ENCODE measurements around the gene CYP1A2.
"Not testable (repeated sequence)": the region's sequence is repeated elsewhere in the genome, so short reads cannot be mapped to it uniquely, and the experiment has no call there.

The CYP1A2 gene, protein sequence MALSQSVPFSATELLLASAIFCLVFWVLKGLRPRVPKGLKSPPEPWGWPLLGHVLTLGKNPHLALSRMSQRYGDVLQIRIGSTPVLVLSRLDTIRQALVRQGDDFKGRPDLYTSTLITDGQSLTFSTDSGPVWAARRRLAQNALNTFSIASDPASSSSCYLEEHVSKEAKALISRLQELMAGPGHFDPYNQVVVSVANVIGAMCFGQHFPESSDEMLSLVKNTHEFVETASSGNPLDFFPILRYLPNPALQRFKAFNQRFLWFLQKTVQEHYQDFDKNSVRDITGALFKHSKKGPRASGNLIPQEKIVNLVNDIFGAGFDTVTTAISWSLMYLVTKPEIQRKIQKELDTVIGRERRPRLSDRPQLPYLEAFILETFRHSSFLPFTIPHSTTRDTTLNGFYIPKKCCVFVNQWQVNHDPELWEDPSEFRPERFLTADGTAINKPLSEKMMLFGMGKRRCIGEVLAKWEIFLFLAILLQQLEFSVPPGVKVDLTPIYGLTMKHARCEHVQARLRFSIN
- 0 reads per million in 2 donors for total RNA-seq

DNA sequence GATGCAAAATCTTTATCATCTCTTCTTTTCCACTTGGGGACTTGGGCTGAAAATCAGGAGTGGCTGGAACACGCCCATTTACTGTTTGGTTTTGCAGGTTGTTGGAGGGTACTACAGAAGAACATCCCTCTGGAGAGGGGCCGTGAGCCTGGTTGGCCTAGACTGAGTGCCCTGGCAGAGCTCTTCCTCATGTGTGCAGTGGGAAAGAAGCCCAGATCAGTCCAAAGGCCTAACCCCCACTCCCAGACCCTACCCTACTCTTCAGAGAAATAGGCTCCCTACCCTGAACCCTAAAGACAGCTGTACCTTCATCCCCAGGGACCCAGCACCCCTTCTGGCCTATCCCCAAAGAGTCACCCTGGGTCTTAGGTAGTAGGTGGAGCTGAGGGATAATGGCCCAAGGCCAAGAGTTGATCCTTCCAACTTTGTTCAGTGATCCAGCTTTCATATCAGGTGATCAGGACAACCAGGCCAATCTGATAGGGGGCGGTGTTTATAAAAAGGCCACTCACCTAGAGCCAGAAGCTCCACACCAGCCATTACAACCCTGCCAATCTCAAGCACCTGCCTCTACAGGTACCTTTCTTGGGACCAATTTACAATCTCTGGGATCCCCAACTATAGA lies at the start of gene CYP1A2:
Gene CYP1A2 (plus strand): TSS at position 524 of the 625 bp plus-strand sequence. CDS start 894 bp downstream, outside the sequence.
- DNase-seq, result no peak

DNA sequence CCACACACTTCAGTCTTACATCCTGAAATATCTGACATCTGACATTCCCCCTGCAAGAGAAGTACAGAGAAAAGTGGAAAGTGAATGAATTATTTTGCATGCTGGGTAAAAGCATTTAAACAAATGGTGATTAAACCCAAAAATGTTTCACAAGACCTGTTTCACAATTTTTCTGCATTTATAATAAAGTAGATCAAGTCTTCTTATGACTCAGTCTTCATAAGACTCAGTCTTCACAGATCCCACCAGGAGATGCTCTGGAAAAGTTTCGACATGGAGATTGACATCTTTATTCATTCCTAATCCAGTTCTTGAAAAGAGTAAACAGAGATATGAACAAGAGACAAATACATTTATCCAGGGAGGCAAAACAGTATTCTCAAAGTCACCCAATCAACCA lies 39.6 kb upstream of the CYP1A2 start:
- DNase-seq, result no peak

DNA sequence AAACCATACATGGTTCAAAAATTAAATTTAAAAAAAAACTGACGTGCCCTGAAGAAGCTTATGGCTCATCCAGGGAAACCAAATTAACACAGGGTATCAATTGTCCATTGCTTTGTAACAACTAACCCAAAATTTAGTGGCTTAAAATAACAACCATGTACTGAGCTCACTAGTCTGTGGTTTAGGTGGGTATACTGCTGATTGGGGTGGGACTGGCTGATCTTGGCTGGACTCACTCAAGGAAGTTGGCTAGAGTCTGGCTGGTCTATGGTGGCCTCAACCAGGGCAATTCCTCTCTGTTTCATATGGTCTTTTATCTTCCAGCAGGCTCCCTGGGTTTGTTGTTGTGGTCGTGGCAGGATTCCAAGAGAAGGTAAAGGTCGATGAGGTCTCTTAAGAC lies 38.8 kb upstream of the CYP1A2 start:
- no peak for DNase-seq

DNA sequence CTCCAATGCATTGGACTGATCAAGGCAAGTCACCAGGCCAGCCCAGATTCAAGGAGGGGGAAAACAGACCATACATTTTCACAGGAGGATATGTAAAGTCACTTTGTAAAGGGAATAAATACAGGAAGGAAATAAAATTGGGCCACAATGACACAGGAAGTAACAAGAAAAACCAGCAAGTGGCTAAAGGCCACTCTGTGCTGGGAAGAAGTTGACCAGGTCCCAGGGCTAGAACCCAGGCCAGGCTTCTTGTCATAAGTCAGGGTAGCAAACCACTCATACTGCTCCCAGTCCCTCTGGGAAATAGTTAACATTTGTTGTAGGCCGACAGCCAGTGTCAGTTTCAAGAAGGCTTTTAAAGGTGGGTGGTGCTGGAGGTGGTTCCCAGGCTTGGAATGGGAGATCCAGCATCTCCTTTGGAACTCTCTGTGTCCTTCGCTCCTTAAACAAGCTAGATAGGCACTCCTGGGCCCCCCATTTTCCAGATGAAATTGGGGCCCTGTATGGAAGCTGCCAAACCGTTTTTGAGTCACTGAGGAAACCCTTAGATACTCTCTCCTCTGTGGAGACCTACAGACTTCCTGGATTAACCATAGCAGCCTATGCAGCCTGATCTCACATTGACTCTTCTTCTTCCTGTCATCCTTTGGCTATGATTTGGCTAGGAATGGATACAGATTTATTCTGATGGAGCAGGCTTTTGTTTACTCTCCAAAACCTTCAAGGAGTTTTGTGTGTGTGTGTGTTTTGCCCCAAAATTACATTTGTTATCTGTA lies 38.1 kb upstream of the CYP1A2 start:
- DNase-seq, result no peak

DNA sequence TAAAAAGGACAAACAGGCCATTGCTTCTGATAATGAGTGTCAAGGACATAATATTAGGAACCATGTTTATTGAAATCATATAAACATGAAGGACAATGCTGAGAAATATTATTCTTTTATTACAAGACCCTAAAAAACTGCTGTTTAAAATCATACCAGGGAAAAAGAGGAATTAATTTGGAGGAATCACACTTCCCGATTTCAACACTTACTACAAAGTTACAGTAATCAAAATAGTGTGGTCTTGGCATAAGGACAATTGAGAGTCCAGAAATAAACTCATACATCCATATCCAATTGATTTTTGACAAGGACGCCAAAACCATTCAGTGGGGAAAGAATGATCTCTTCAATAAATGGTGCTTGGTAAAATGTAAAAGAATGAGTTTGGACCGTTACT lies 36.3 kb upstream of the CYP1A2 start:
- no peak for DNase-seq

DNA sequence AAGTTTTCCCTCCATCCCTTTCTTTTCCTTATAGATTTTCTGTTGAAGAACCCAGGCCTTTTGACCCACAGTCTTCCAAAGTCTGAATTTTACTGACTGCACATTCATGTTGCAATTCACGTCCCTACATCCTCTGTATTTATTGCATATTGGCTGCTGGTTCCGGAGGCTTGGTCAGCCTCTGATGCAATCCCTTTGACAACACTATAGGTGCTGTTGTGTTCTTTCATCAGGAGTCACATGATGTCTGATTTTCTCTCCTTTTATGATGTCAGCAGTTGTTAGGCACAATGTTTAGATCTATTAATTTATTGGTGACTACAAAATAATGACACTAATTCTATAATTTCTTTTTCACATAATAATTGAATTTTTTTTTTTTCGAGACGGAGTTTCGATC lies 32.0 kb upstream of the CYP1A2 start:
- DNase-seq, result no peak

DNA sequence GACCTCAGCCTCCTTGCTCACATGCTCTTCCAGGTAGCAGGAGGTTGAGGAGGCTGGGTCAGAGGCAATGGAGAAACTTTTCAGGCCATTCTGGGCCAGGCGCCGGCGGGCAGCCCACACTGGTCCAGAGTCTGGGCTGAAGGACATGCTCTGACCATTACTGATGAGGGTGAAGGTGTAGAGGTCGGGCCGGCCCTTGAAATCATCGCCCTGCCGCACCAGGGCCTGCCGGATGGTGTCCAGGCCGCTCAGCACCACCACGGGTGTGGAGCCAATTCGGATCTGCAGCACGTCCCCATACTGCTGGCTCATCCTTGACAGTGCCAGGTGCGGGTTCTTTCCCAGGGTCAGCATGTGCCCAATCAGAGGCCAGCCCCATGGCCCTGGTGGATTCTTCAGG lies 26.1 kb upstream of the CYP1A2 start:
- DNase-seq, result no peak

DNA sequence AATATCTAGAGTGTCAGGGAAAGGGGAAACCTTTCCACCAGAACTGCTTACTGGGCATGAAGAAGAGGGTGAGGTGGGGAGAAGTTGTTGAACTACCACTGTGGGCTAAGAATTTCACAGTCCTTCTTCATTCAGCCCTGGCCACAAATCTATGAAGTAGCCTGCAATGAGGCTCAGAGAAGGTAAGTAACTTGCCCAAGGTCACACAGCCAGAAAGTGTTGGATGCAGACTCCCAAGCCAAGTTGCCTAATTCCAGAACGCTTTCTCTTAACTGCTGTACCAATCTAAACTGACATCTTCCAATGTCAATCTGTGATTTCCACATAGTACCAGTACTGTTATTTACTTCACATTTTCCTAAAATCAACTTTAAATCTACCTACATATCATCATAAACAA lies 25.5 kb upstream of the CYP1A2 start:
- DNase-seq, result no peak

DNA sequence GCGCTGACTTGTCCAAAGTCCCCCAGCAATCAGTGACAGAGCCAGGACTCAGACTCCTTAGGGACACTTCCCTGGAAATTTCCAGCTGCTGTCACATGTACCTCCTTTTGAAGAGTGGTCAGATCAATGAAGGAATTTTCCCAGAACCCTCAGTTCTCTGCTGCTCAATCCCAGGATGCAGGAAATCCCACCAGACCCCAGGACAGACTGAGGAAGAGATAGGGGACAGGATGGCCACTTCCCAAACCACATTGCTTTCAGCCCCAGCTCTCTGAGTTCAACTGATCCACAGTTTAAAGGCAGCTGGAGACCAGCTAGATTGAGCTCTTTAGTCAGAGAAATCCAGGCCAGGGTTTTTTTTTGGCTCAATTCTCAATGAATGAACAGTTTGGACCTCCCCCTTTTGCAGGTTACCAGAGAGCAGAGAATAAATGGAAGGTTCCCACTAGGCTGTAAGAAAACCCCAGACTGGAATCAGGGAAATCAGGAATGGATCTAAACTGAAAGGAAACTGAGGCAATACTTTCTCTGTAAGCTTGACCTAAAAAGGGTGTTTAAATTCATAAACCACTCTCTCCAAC lies 24.8 kb upstream of the CYP1A2 start:
- DNase-seq, result no peak

DNA sequence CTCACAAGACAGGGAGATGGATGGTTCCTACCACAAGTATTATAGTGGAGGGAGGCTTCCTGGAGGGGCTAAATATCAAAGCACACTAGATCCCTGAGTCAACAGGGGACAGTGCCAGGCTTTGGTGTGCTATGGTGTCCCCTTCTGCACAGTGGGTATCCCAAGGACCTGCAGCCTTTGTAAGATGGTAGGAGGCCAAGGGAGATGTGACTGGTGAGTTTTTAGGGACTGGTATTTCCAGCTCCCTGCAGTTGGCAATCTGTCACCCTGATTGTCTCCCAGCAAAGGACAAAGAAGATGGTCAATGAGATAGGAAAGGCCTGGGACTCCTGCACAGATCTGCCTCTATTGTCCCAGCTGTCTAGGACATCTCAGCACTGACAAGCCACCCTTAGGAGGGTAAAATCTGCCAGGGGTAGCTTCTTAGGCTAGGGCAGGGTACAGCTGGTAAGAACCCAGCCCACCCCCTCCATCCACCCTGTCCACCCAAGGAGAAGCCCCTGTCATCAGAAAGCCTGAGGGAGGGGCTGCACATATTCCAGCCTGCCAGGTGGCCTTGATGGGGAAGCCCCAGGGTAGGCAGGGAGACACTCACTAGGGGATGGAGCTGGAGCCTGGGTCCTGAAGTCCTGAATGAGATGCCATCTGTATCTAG lies 23.9 kb upstream of the CYP1A2 start:
- DNase-seq, result no peak

DNA sequence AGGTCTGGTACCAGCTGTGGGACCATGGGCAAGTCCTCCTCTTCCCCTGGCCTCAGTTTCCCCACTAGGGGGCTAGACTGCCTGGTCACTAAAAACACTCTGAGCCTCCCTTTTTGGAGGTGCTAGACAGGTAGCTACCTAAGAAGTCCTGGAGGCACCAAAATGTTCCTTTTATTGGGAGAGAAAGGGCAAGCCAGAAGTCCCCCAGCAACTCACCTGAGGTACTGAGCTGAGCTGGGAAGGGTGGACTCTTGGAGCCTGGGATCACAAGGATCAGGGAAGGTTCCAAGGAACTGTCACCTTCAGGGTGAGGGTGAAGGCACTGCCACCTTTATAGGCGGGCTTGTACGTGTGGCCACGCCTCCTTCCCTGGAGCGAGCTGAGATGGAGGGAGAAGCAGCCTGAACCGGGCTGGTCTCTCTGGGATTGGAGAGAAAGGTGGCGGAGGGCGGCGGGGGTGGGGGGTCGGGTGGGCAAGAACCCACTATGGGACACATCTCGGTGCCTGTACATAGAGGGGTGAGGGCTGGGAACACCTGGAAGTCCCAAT lies 23.3 kb upstream of the CYP1A2 start, which contains the start of gene CYP1A1:
Gene CYP1A1 (minus strand): TSS at position 304 of the 550 bp plus-strand sequence. CDS start 2,431 bp downstream, outside the sequence.
- DNase-seq, result peak; percentile 14

DNA sequence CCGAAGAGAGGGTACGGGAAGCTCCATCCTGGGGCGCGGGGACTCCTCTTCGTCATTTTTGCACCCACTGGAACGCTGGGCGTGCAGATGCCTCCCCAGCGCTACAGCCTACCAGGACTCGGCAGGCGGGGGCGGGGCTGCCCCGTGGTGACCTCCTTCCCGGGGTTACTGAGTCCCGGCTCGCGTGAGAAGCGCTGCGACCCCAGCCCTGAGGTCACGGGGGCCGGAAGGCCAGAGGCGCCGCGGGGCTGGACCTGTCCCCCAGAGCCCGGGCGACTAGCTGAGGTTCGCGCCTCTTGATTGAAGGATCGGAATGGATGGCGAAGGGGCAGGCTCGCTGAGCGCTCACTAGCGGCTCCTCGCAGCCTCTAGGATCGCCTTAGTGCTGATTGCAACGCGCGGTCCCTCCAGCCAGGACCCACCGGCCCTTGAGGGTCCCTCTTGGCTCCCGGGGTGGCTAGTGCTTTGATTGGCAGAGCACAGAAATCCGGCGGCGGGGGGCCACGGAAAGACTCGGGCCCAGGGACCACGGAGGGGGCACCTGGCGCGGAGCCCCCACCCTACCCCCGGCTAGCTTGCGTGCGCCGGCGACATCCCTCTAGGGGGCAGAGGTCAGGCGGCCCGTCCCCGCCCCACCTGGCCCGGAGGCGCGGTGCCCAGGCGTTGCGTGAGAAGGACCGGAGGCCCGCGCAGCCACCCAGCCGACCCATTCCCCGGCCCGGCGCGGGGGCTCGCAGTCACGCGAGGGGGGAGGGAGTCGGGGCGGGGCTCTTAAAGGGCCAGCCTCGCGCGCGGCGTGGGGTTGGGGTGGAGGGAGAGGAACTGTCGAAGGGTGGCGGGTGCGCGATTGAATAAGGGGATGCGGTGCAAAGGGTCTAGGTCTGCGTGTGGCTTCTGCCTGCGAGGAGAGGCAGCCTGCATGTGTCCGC lies 22.5 kb upstream of the CYP1A2 start:
- DNase-seq, result peak; percentile 33

DNA sequence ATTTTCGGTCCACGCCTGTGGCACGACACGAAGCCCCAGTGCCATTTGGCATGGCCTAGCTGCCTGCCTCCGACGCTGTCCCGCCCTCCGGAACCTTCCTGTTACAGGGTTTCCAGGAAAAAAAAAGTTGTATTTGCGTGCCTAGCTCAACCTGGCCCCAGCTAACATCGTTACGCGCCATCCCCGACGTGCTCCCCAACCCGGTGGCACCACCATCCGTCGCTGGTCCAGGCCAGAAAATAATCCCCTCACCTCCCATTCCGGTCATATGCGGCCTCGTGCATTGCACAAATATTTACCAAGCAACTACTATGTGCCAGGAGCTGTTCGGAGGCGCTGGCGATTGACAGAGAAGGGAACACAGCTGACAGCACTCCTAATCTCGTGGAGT lies 21.9 kb upstream of the CYP1A2 start:
- no peak for DNase-seq

DNA sequence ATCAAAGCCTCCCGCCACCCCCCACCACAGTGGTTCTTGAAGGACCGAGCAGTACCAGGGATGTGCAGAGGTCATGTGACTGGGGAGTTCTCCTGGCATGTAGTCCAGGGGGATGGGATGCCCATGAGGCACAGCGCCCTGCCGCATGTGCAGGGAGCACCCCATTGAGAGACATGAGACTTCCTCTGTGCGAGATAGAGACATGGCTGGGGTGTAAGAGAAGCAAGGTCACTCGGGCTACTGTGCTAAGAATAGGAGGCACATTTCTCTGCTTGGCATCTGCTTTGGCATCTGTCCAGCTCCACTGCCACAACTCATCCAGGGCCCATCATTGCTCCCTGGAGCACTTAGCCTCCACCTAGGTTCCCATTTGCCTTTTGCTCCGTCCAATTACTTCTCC lies 20.9 kb upstream of the CYP1A2 start:
- no peak for DNase-seq

DNA sequence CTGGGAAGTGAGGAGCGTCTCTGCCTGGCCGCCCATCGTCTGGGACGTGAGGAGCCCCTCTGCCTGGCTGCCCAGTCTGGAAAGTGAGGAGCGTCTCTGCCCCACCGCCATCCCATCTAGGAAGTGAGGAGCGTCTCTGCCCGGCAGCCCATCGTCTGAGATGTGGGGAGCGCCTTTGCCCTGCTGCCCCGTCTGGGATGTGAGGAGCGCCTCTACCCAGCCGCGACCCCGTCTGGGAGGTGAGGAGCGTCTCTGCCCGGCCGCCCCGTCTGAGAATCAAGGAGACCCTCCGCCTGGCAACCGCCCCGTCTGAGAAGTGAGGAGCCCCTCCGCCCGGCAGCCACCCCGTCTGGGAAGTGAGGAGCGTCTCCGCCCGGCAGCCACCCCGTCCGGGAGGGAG lies 19.9 kb upstream of the CYP1A2 start:
- DNase-seq, result not testable (repeated sequence)

DNA sequence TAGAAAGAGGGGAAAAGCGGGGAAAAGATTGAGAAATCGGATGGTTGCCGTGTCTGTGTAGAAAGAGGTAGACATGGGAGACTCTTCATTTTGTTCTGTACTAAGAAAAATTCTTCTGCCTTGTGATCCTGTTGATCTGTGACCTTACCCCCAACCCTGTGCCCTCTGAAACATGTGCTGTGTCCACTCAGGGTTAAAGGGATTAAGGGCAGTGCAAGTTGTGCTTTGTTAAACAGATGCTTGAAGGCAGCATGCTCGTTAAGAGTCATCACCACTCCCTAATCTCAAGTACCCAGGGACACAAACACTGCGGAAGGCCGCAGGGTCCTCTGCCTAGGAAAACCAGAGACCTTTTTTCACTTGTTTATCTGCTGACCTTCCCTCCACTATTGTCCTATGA lies 19.3 kb upstream of the CYP1A2 start:
- DNase-seq, result not testable (repeated sequence)

DNA sequence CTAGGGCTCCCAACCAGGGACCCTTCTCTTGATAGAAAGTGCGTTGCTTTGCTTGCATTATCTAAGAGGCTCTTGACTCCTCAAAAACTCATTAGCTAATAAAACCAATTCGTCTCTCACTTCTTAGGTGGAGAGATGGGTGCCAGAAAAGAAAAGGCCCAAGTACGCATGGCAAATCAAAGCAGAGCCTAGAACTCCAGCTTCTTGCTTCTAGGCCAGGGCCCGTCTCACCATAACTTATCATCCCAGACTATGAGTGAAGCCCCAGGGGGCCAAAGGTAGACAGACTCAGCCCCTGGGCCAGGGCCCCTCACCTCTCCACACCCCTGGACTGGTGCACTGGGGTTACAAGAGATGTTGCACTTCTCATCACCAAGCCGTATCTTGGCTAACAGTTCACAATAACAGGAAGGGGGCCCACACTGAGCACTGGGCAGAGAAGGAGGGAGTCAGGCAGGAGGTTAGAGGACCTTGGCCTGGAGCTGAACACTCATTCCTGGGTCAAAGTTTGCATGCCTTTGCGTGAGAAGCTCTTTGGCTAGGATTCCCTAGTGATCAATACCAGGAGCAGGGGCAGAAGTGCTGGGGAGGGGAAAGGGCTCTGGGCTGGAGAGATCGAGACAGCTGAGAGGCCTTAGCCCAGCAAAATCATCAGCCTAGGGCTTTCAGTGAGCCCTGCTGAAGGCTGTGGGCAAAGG lies 17.9 kb upstream of the CYP1A2 start:
- DNase-seq, result no peak

DNA sequence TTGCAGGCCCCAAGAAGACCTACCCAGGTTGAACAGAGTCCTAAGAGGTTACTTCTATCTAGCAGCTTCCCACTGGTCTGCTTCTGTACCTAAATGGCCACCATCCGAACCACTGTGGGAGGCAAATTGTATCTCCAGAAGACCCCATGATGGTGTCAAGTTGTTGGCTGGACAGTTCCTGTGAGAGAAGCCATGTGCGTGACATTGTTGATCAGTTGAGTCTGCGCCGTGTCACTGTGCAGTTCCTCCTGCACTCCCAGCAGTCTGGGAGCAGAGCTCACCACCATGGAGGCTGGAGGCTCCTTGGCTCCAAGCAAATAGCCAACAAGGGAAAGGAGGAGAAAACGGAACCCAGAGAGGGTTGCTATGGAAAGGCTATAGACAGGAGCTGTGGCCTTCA lies 15.8 kb upstream of the CYP1A2 start:
- no peak for DNase-seq

DNA sequence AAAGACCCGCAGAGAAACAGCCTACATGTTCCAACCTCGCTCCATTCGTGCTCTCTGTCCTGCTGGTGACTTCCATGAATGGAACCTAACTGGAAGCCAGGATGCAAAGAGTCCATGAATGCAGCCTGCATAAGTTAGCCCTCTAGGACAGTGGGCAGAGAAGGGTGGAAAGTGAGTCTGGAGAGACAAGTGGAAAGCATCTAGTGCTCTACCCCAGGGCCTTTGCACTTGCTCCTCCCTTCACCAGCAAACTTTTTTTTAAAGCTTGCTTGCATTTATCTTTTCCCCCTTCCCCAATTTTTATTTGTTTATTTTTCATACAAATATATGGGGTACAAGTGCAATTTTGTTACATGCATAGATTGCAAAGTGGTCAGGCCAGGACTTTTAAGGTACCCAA lies 15.4 kb upstream of the CYP1A2 start:
- DNase-seq, result no peak

DNA sequence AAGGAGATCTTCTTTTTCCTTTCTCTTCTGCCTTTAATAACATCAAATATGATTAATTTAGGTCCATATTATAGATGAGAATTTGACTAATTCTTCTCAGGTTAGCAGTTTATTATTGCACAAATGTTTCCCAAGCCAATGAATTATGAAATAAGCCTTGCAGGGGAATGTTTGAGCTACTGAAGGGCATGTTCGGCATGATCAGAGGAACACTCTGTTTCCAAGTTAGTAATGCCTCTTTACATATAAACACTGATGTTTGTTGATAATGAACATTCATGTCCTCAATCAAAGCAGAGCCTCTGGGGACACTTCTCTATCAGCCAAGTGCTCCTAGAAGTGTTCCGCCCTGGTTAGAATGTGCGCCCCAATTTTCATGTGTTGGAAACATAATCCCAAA lies 13.3 kb upstream of the CYP1A2 start:
- no peak for DNase-seq

Data from T-helper 9 cell (primary cell).